ENCODE results near the gene NOTCH1.

- TF ChIP-seq CTCF (IDR thresholded peaks at IDR 0.05; ENCODE audit: insufficient read depth, low read length), result no peak
- TF ChIP-seq, protein P1, sequence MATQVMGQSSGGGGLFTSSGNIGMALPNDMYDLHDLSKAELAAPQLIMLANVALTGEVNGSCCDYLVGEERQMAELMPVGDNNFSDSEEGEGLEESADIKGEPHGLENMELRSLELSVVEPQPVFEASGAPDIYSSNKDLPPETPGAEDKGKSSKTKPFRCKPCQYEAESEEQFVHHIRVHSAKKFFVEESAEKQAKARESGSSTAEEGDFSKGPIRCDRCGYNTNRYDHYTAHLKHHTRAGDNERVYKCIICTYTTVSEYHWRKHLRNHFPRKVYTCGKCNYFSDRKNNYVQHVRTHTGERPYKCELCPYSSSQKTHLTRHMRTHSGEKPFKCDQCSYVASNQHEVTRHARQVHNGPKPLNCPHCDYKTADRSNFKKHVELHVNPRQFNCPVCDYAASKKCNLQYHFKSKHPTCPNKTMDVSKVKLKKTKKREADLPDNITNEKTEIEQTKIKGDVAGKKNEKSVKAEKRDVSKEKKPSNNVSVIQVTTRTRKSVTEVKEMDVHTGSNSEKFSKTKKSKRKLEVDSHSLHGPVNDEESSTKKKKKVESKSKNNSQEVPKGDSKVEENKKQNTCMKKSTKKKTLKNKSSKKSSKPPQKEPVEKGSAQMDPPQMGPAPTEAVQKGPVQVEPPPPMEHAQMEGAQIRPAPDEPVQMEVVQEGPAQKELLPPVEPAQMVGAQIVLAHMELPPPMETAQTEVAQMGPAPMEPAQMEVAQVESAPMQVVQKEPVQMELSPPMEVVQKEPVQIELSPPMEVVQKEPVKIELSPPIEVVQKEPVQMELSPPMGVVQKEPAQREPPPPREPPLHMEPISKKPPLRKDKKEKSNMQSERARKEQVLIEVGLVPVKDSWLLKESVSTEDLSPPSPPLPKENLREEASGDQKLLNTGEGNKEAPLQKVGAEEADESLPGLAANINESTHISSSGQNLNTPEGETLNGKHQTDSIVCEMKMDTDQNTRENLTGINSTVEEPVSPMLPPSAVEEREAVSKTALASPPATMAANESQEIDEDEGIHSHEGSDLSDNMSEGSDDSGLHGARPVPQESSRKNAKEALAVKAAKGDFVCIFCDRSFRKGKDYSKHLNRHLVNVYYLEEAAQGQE (IDR thresholded peaks at IDR 0.05; ENCODE audit: insufficient replicate concordance, low read depth), result no peak
- no peak for TF ChIP-seq POLR2AphosphoS5 (IDR thresholded peaks at IDR 0.05; ENCODE audit: low read depth)
These were observed 79.7 kb downstream of the NOTCH1 start for GRCh38 chr9:136466155-136466541.

Measured in HL-60 (cell line).